ENCODE measurements around the gene BMP4. TPM values are rescaled to one million over a fixed set of nuclear protein-coding genes. Genes with fewer than 3 reads are reported as not detected.

The BMP4 gene
- total RNA-seq, 1 donor from 2014 or later = not detected

DNA sequence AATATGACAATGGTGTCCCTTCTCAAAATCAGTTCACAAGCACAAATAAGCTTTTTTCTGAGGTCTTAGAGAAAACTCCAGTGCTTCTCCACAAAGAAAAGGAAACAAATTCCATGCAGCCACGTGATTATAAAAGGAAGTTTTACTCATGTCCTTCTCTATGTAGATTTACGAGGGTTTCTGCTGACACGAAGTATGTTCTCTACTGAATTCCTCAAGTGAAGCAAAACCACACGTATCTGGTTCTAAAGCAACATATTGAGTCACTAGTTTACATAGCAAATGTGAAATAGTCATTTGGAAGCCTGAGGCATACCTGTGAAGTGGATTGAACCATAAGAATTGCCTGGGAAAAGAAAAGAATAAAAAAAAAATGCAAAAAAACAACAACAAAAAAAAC is 31.9 kb downstream of the BMP4 start:
- H3K36me3 Mint-ChIP-seq (ENCODE audit: low read depth) = no peaks in the 10 kb centered on the region
- H3K4me1 Mint-ChIP-seq (ENCODE audit: low read depth) = no peaks in the 10 kb centered on the region
- no peaks in the 10 kb centered on the region for H3K27me3 Mint-ChIP-seq (ENCODE audit: insufficient read depth)
- no peak overlapping the region for H3K27ac Mint-ChIP-seq
- no peak overlapping the region for H3K4me3 Mint-ChIP-seq
- no peak for DNase-seq (ENCODE audit: low spot score)
- no peaks in the 10 kb centered on the region for H3K9me3 Mint-ChIP-seq
- intact Hi-C loops (cut with micrococcal nuclease) = no loop called here

DNA sequence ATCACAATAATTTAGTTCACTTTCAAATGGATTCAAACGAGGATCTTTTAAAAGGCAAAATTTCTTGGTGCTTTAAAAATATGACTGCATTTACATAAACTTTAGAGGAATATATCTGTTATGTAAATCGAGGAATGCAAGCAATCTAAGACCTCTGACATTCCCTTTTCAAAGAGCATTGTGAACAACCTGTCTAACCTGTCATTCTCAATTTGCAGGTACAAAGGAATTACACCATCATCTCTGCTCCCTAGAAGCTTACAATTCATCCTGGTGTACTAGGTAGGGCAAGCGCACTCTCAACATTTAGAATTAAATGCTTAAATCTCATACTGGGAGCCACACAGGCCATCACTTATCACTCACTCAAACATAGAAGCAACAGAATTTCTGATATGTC is 35.6 kb downstream of the BMP4 start:
- no peak for DNase-seq (ENCODE audit: low spot score)
- no peaks in the 10 kb centered on the region for H3K4me1 Mint-ChIP-seq (ENCODE audit: low read depth)
- H3K27me3 Mint-ChIP-seq (ENCODE audit: insufficient read depth) = no peaks in the 10 kb centered on the region
- intact Hi-C loops (cut with micrococcal nuclease) = no loop called here
- H3K4me3 Mint-ChIP-seq = no peak overlapping the region
- H3K9me3 Mint-ChIP-seq = no peaks in the 10 kb centered on the region
- H3K36me3 Mint-ChIP-seq (ENCODE audit: low read depth) = no peaks in the 10 kb centered on the region
- H3K27ac Mint-ChIP-seq = no peak overlapping the region

DNA sequence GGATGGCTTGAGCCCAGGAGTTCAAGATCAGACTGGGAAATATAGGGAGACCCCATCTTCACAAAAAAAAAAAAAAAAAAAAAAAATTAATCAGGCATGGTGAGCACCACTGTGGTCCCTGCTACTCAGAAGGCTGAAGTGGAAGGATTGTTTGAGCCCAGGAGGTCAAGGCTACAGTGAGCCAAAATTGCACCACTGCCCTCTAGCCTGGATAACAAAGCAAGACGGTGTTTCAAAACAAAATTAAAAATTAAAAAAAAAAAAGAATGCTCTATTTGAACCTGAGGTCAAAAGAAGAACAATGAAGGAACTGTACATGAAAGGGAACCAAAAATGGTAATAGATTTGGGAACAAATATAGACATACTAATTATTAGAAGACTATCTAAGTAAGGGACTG is 40.4 kb downstream of the BMP4 start:
- no peaks in the 10 kb centered on the region for H3K36me3 Mint-ChIP-seq (ENCODE audit: low read depth)
- no peak overlapping the region for H3K27ac Mint-ChIP-seq
- H3K4me1 Mint-ChIP-seq (ENCODE audit: low read depth) = no peaks in the 10 kb centered on the region
- peaks cover 3% of the 10 kb centered on the region for H3K9me3 Mint-ChIP-seq
- H3K27me3 Mint-ChIP-seq (ENCODE audit: insufficient read depth) = no peaks in the 10 kb centered on the region
- DNase-seq (ENCODE audit: low spot score) = no peak
- H3K4me3 Mint-ChIP-seq = no peak overlapping the region
- intact Hi-C loops (cut with micrococcal nuclease) = no loop called here

DNA sequence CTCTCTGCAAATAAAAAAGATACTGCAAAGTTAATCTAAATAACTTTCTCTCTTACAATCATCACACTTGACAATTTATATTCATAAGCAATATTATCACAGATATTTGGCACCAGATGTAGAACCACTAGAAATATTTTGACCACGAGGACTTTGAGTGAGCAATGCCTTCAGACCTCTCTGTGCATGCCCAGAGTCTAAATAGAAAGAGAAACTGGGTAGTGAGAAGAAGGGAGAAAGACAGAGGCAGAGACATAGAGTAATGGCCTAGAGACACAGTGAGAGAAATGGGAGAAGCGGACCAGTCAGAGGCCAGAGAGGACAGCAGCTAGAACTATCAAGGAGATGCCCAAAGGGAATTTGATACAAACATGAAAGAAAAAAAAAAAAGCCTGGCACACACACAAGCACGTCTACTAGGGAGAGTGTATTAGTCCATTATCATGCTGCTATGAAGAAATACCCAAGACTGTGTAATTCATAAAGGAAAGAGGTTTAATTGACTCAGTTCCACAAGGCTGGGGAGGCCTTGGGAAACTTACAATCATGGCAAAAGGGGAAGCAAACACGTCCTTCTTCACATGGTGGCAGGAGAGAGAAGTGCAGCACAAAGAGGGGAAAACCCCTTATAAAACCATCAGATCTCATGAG is 41.1 kb downstream of the BMP4 start:
- intact Hi-C loops (cut with micrococcal nuclease) = no loop called here
- Mint-ChIP-seq H3K9me3 (peaks cover 3% of the 10 kb centered on the region), H3K27ac (no peak overlapping the region), H3K4me1 (ENCODE audit: low read depth) (no peaks in the 10 kb centered on the region), H3K36me3 (ENCODE audit: low read depth) (no peaks in the 10 kb centered on the region), H3K27me3 (ENCODE audit: insufficient read depth) (no peaks in the 10 kb centered on the region), H3K4me3 (no peak overlapping the region)
- no peak for DNase-seq (ENCODE audit: low spot score)

DNA sequence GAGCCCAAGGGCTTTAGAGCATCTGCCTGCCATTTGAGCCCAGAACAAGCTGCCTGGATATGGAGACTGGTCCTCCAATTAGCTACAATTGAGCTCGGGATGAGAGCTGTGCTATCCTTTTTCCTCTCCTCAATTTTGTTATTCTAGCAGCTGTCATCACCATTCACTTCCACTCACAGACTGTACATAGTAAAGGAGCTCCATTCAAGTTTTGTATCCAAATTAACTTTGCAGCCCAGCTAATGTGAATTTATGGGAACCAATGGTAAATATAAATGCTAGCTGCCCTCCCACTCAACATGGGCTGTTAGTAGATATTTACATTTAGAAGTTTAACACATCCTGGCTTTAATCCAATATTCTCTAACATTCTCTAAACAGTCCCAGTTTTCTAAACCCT is 44.6 kb downstream of the BMP4 start:
- DNase-seq (ENCODE audit: low spot score) = no peak
- no peaks in the 10 kb centered on the region for H3K27me3 Mint-ChIP-seq (ENCODE audit: insufficient read depth)
- intact Hi-C loops (cut with micrococcal nuclease) = no loop called here
- H3K4me1 Mint-ChIP-seq (ENCODE audit: low read depth) = no peaks in the 10 kb centered on the region
- H3K27ac Mint-ChIP-seq = no peak overlapping the region
- H3K36me3 Mint-ChIP-seq (ENCODE audit: low read depth) = no peaks in the 10 kb centered on the region
- peaks cover 3% of the 10 kb centered on the region for H3K9me3 Mint-ChIP-seq
- no peak overlapping the region for H3K4me3 Mint-ChIP-seq

DNA sequence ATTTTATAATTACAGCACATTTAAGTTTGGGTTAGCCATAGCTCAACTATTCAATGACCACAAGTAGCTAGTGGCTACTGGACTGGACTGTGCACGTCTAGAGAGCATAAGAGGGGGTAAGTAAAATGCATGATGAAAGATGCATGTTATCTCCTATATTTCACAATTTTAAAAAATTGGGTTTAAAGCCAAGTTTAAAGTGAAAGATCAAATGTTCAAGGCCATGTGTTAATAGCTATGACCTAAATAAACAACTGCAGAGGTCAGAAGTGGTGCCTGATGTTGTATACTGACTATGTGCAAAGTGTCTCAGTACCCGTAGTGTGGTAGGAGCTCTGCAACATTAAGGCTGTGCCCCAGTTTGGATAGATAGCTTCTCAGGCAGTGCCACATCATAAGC is 48.2 kb downstream of the BMP4 start:
- peaks cover 7% of the 10 kb centered on the region for H3K9me3 Mint-ChIP-seq
- H3K4me3 Mint-ChIP-seq = no peak overlapping the region
- no peaks in the 10 kb centered on the region for H3K4me1 Mint-ChIP-seq (ENCODE audit: low read depth)
- intact Hi-C loops (cut with micrococcal nuclease) = no loop called here
- DNase-seq (ENCODE audit: low spot score) = no peak
- no peaks in the 10 kb centered on the region for H3K27me3 Mint-ChIP-seq (ENCODE audit: insufficient read depth)
- H3K36me3 Mint-ChIP-seq (ENCODE audit: low read depth) = no peaks in the 10 kb centered on the region
- no peak overlapping the region for H3K27ac Mint-ChIP-seq

DNA sequence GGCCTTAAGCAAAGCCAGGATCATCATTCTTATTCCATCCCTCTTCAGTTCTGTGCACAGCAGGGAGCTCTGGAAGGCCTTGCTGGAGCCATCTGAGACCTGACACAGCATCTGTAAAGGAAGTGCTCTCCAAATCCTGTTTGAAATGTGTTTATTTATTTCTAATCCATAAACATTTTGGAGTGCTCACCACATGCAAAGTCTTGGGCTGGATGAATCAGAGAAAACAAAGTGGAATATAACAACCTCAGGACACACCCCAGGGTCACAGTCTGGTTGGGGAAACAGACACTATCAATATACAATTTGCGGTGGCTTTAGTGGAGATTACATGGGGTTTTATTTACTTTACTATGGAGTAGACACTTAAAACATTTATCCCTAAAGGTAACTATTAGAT is 54.3 kb downstream of the BMP4 start:
- Mint-ChIP-seq H3K9me3 (peaks cover 4% of the 10 kb centered on the region), H3K36me3 (ENCODE audit: low read depth) (no peaks in the 10 kb centered on the region), H3K27me3 (ENCODE audit: insufficient read depth) (no peaks in the 10 kb centered on the region), H3K4me3 (no peak overlapping the region), H3K27ac (no peak overlapping the region), H3K4me1 (ENCODE audit: low read depth) (no peaks in the 10 kb centered on the region)
- DNase-seq (ENCODE audit: low spot score) = no peak
- intact Hi-C loops (cut with micrococcal nuclease) = no loop called here

DNA sequence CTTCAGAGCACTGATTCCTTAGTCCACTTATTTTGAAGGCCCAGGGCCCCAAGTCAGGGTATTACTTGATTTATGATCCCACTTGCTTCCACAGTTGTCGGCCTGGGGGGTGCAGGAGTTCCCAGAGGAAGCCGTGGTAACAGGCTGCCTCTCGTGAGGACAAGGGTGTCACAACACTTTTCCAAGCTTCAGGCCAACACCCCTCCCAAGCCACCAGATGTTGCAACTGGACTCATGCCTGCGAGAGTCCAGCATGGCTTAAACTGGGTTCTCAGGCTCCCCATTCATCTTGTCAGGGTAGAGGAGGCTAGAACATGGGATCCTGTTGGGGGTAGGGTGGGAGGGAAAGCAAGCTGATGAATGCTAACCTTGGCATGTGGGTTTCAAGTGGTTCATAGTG is 56.1 kb downstream of the BMP4 start:
- peaks cover 4% of the 10 kb centered on the region for H3K9me3 Mint-ChIP-seq
- no peaks in the 10 kb centered on the region for H3K36me3 Mint-ChIP-seq (ENCODE audit: low read depth)
- no peak overlapping the region for H3K4me3 Mint-ChIP-seq
- DNase-seq (ENCODE audit: low spot score) = no peak
- intact Hi-C loops (cut with micrococcal nuclease) = no loop called here
- H3K27me3 Mint-ChIP-seq (ENCODE audit: insufficient read depth) = no peaks in the 10 kb centered on the region
- H3K4me1 Mint-ChIP-seq (ENCODE audit: low read depth) = no peaks in the 10 kb centered on the region
- no peak overlapping the region for H3K27ac Mint-ChIP-seq
